HG03097 (cell line): ENCODE results near the gene SHC4.
A peak's percentile ranks its signal among the peaks of the same experiment; 100 is the strongest.

Experiments used
- ATAC-seq: cut with Tn5 transposase; IDR thresholded peaks from one replicate; pipeline ENCODE4 v1.9.1; 2021; ENCODE audit not compliant: unreplicated experiment, low FRiP score

Gene SHC4

DNA sequence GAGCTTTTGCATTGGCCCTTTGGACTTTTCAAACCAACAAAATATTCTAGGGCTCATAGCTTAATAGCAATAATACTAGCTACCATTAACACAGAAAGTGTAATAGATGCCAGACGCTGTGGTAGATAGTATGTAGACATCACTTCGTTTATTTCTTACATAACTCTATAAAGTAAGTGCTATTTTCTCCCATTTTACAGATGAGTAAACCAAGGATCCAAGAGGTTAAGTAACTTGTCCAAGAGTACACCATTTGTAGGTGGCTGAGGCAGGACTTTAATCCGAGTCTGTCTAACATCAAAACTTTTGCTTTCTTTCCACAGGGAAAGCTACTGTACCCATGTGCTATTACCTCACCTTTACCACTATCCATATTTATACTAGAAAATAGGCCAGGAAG lies 73.8 kb downstream of the SHC4 start:
- ATAC-seq, result no peak

DNA sequence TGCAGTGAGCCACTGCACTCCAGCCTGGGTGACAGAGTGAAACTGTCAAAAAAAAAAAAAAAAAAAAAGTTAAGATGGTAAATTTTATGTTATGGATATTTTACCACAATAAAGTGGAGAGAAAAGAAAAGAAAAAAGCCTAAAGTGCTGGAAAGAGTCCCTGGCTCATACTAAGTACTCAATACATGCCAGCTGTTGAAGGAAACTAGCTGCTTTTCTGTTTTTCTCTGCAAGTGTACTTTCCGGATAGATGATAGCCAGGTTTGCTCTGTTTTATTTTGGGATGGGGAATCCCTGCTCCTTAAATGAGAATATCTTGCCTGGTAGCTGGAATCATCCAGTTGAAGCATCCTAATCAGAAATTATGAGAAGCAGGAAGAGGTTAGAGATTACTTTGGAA lies 74.9 kb downstream of the SHC4 start:
- ATAC-seq, result no peak

DNA sequence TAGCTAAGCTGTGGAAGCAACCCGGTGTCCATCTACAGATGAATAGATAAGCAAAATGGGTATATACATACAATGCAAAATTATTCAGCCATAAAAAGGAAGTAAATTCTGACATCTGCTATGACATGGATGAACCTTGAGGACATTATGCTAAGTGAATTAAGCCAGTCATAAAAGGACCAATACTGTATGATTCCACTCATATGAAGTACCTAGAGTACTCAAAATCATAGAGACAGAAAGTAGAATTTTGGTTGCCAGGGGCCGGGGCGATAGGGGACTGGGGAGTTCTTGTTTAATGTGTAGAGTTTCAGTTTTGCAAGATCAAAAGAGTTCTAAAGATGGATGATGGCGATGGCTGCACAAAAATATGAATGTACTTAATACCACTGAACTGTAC lies 75.5 kb downstream of the SHC4 start:
- no peak for ATAC-seq

DNA sequence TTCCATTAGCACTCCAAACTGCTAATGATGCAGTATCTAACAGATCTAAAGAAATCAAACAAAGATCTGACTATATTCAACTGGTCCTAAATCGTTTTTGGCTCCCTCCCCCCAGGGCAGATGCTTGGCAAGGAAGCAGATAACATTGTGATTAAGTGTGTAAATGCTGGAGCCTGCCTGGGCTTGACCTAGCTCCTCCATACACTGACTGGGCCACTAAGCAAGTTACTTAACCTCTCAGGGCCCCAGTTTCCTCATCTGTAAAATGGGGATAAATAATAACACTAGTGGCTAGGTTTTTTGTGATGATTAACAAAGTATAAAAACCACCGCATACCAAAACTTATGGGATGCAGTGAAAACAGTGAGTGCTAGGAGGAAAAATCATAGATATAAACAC lies 76.6 kb downstream of the SHC4 start:
- ATAC-seq, result no peak

DNA sequence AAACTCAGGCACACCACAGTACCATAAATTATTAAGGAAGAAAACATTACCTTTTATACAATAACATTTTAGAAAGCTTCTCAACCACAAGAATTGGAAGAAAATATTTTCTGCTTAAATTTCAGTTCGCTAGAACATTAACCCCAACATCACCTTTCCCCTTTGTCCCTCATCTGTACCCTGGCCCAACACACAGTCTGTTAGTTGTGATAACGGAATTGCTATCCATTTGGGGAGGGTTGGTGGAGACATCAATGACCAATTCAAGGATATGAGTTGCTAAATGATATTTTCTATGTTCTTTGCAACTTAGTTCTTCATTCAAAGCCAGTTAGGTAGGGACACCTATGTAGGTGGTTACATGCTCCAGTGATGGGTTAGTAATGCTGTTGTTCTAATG lies 80.0 kb downstream of the SHC4 start:
- ATAC-seq, result no peak

DNA sequence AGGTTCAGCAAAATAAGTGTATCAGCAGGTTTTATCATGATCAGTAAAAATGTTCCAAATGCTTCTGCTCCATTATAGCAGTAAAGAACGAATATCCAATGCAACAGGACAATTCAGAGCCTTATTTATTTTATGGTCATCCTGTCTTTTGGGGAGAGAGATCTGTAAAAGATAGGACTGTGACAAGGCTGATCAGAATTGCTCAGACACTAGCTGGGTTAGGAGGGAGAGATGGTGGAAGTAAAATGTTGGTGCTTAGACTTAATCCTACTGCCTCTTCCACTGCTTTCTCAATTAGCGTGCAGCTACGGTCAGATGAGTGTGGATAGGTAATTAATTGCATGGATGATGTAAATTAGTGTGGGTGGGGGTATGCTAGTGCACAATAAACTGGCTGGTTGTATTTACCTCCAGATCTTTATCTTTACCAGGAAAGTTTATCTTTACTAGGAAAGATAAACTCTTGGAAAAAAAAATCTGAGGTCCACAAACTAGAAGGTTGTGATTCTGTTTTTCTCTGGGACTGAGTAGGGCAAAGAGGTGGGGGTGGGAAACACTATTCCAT lies 83.6 kb downstream of the SHC4 start:
- no peak for ATAC-seq

DNA sequence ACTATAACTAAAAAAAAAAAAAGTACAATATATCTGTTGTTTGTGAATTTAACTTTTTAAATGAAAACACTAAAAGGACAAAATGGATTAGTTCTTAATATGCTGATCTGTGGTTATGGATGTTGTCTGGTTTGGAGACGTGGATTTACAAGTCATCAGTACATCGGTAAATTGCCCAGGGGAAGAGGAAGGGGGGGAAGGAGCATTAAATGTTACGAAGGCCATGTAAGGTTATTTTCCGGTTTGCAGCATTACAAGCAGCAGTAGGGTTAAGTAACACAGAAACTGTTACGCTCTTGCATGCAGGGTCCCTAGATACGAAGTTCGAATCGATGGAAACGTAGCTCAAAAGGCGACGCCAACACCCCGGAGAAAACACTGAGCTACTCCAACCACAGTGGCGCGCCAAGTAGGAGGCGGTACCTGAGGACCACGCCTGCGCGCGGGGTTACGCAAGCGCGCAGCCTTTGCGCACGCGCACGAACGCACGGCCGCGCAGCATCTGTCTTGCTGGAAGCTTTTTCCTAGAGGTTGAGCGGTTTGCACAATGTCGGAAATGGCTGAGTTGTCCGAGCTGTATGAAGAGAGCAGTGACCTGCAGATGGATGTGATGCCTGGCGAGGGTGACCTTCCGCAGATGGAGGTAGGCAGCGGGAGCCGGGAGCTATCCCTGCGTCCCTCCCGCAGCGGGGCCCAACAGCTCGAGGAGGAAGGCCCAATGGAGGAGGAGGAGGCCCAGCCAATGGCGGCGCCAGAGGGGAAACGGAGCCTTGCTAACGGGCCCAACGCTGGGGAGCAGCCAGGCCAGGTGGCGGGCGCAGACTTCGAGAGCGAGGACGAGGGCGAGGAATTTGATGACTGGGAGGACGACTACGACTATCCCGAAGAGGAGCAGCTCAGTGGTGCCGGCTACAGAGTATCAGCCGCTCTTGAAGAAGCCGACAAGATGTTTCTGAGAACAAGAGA lies 85.8 kb downstream of the SHC4 start, which contains the start of gene EID1:
EID1 (plus strand) TSS at position 505 of the 966 bp plus-strand sequence; CDS start at position 548, 43 bp downstream.
- ATAC-seq, result peak; percentile 98

DNA sequence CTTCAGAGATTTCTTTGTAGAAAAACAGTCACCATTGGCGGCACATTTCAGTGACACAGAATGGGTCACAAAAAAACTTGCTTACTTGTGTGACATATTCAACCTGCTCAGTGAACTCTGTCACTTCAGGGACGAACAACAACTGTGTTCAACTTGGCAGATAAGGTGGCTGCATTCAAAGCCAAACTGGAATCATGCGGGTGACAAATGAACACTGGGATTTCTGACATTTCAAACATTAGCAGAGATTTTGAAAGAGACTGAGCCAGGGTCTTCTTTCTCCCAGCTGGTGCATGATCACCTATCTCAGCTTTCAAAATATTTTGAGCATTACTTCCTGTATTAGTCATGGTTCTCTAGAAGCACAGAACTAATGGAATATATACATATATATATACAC lies 87.7 kb downstream of the SHC4 start:
- ATAC-seq, result no peak

DNA sequence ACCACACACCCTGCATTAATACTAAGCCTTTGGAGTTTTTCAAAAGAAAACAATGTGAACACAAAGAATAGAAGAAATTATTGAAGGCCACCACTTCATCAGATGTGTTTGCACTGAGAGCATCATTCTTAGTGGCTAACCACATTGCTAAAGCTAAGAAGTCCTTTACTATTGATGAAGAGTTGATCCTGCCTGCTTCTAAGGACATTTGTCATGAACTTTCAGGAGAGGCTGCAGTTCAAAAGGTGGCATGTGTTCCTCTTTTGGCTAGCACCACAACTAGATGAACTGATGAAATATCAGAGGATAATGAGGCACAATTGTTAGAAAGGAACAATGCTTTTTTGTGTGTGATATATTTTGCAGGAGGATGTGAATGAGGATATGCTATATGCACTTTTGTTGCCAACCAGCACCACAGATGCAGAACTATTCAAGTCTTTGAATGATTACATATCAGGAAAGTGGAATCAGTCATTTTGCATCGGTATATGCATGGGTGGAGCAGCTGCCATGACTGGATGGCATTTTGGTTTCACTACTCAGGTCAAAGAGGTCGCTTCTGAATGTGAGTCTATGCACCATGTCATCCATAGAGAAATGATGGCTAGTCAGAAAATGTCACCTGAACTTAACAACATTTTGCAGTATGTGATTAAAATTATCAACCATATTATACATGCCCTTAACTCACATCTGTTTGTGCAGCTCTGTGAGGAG lies 88.3 kb downstream of the SHC4 start:
- no peak for ATAC-seq

DNA sequence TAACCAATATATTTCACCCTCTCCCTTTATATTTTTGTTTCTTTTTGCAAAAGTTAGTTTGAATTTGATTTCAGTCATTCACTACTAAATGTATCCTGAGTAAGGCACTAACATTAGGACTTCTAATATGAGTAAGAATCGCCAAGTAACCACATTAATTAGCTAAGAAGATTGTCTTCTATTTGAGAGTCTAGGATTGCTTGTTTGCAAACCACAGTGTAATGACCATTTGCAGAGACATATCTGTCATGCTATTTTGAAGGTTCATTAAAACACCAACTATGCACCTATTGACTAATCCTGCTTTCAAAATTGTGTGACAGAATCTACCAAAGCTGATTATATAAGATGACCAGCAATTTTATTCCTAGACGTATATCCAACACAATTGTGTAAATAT lies 91.1 kb downstream of the SHC4 start:
- no peak for ATAC-seq

DNA sequence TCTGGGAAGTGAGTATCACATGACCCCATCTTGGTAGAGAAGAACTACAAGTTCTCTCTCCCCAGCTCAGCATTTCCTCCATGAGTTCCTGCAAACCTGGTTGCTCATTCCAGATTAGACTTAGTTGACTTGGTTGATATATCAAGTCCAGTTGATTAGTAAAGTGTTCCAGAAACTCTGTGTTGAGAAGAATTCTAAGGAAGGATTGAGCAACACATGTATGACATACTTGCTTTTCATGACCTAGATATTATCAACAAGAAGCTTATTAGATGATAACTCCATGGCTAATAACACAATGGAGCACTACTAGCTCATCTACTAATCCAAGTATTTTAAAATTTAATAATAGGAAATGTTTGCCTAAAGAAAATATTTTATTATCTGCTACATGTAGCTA lies 92.2 kb downstream of the SHC4 start:
- no peak for ATAC-seq

DNA sequence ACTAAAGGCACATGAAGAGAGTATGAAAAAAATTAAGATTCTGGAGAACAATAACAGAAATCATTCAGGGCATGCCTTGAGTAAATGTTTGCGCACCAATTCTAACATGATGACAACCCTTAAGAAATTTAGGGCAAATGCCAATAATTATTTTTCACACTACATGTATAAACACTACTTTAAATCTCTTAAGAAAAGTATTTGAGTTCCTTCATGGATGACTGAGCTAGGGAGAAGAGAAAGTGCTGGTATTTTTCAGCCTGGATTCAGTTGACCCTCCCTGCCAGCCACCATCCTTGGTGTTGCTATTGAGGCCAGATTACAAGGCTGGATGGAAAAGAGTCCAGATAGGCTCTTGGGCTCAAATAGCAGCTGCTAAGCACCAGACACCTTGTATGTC lies 93.8 kb downstream of the SHC4 start:
- no peak for ATAC-seq

DNA sequence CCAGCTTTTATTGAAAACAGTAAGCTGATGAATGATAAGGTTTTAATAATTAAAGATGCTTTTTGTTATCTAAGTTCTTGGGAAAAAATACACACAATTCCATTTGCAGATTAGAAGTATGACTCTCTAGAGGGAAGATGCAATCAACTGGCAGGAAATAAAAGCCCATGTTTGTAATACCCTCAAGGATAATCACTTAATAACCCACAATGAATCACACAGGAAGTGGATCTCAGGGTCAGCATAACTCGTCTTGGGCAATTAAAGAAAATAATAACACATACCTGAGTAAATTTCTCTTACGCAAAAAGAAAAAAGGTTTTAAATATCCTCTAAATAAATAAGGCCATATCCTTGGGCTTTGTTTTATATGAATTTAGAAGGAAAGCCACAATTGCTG lies 95.2 kb downstream of the SHC4 start:
- ATAC-seq, result no peak

DNA sequence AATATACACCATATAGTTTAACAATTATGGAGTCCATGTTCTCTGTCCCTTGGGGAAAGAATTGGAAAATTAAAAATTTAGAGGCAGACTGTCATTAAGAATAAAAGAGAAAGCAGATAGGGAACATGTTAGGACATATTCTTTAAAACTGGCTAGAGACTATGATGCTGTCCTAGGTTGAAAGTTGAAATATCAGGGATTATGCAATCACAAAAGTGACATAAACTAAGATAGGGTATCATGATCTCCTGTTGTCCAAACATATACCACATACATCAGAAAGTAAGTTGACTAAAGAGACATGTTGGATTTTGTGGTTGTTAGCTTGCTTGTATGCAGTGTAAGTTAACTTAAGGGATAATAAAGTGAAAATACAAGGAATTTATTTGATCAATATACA lies 95.7 kb downstream of the SHC4 start:
- no peak for ATAC-seq

DNA sequence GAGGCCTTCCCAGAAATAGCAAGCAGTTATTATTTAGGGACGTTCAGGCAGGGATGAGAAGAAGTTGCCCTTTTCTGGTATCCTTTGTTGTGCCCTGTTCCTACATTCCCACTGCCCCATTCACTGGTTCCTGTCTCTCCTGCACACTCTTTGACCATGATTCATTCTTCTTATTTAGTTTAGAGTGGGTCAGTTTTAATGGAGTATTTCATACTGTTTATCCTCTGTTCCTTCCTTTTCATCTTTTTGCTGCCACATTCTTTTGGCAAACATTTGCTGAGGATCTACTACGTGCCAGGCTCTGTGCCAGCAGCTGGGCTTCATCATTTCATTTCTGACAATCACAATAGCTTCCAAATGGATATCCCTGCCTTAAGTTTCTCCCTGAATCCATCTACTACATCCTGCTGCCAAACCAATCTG lies 97.6 kb downstream of the SHC4 start:
- ATAC-seq, result no peak

DNA sequence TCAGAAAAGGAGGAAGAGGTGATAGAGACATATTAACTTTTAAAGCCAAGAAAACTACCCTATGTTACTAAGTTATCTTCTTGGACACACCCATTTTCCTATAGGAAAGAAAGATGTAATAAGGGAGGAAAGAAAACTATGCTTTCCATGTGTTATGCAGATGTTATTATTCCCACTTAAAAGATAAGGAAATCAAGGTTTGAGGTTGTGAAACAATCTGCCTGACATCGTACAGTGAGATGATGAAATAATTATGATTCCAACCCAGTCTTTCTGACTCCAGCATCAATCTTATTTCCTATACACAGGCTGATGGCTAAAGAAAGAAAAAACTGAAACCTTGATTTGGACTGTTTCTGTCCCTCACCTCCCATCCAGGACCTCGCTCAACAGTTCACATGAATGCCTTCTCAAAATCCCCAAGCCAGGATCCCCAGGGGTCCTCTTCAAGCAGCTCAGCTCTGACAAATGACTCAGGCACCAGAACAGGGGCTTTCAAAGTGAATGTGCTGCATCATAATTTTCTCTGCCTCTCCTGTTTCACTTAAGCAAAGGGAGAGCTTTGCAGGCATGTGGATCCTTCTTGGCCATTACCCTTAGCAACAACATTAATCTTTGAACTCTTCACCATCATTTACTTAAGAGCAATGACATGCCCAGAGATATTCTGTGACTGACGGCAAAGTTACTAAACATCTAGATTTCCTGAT lies 98.2 kb downstream of the SHC4 start:
- ATAC-seq, result no peak

DNA sequence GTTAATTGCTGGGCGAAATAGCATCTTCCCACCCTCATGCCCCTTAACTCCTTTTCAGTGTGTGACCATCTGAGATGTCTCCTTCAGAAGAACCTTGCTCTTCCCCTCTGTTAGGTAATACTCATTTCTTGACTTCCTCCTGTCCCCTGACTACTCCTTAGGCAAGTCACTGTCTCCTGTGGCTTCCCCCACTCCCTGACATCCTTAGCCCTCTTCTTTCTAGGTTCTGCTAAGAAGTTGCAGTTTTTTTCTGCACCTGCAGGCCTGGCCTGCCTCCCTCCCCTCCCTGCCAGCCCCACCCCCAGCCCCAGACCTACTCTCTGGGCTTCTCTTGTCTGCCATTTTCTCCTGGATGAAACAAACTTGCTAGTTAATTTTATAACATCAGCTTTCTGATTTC lies 101.0 kb downstream of the SHC4 start:
- ATAC-seq, result no peak

DNA sequence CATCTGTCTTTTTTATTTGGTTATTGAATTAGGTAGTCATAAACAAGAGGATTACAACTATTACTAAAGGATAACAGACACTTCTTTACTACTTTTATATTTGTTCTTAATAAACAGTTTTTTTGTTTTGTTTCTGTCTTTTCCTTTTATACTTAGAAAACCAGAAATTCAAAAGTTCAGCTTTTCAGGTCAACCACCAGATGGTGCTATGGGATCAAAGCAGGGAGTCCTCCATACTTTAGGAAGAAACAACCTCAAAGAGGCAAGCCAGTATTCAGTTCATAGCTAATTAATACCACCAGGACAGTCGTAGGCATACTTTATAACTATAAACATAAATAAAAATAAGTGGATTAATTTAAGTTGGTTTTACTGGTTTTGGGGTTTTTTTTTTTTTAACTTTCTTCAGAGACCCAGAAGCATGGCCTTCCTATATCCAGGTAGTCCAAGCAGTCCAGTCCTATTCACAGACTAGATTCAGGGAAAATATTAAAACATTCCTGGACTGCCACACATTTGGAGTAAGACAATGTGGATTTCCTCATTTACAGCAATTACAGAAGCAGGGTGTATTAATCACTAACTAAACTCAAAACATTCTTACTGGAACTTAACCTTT lies 101.8 kb downstream of the SHC4 start:
- ATAC-seq, result no peak

DNA sequence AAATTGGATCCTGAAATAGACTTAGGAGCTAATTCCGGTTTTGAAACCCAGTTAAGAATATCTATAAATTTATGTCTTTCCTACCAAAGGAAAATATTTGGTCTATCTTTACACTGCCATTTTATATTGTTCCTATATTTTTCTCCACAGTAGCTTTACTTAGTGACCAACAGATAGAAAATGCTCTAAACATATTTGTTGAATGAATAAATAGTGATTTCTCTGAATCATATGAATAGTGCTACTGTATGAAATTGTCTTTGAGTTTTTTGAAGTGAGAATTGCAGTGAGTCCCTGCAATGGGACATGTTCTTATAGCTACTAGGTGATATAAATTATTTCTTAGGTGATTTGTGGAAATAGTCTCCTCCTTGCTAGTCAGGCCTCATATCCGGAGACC lies 104.3 kb downstream of the SHC4 start:
- no peak for ATAC-seq

DNA sequence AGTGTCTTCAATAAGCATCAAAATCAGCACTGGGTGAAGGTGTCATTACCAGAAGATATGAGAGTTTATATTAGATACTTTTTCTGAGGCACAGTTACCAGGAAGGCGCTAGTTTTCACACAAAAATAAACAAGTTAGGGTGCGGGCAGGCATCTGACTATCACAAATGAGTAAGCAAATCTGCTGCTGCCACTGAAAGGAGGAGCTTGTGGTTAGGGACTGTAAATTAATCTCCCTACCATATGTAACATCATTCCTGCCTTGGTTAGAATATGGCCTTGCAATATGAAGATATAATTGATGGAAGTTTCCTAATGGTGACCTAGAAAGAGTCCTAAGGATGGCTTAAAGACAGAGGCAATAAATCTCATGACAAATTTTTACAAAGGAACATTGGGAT lies 105.3 kb downstream of the SHC4 start:
- ATAC-seq, result no peak
